KMS-11 (cell line): ENCODE data around the gene ESM1.

Experiments used
- H2AFZ ChIP-seq: fragments of 200-600 bp; sonication (generic); 2 replicates; pipeline ENCODE4 v1.6.1; 2016; ENCODE audit warnings: antibody characterized with exemption, mixed run types, low read depth
- H3K27ac ChIP-seq: fragments of 200-600 bp; sonication (generic); 2 replicates; pipeline ENCODE4 v1.6.1; 2016; ENCODE audit warnings: mild to moderate bottlenecking, mixed run types
- H3K27me3 ChIP-seq: fragments of 200-600 bp; sonication (generic); 2 replicates; pipeline ENCODE4 v1.6.1; 2017; ENCODE audit warnings: mild to moderate bottlenecking, low read depth, mixed run types, moderate library complexity; ENCODE audit not compliant: insufficient read depth
- H3K36me3 ChIP-seq: fragments of 200-600 bp; sonication (generic); 2 replicates; pipeline ENCODE4 v1.6.1; 2017; ENCODE audit warnings: mild to moderate bottlenecking, mixed run types; ENCODE audit not compliant: insufficient read depth
- H3K4me1 ChIP-seq: fragments of 200-600 bp; sonication (generic); 2 replicates; pipeline ENCODE4 v1.6.1; 2016; ENCODE audit warnings: mild to moderate bottlenecking, low read depth, mixed run types; ENCODE audit not compliant: poor library complexity, severe bottlenecking
- H3K4me2 ChIP-seq: fragments of 200-600 bp; sonication (generic); 2 replicates; pipeline ENCODE4 v1.7.0; 2016; ENCODE audit warnings: mild to moderate bottlenecking, mixed run types
- H3K4me3 ChIP-seq: fragments of 200-600 bp; sonication (generic); IDR thresholded peaks from 2 replicates; pipeline ENCODE4 v1.6.1; 2017; ENCODE audit warnings: low read depth, low read length, mixed read lengths; ENCODE audit not compliant: insufficient read depth
- H3K79me2 ChIP-seq: fragments of 200-600 bp; sonication (generic); 2 replicates; pipeline ENCODE4 v1.6.1; 2016; ENCODE audit warnings: low read depth, mixed run types; ENCODE audit not compliant: insufficient read depth
- H3K9ac ChIP-seq: fragments of 200-600 bp; sonication (generic); 2 replicates; pipeline ENCODE4 v1.6.1; 2016; ENCODE audit warnings: mild to moderate bottlenecking, mixed run types
- H4K20me1 ChIP-seq: fragments of 200-600 bp; sonication (generic); 2 replicates; pipeline ENCODE4 v1.6.1; 2016; ENCODE audit warnings: mild to moderate bottlenecking, mixed run types; ENCODE audit not compliant: insufficient read depth
- CTCF ChIP-seq: fragments of 200-600 bp; sonication (generic); conservative IDR thresholded peaks from 2 replicates; pipeline ENCODE4 v1.6.1; 2017; ENCODE audit warnings: low read depth, mild to moderate bottlenecking, antibody characterized with exemption, low read length, moderate library complexity, mixed read lengths

Gene ESM1

GRCh38 chr5:54985301-54986268 is at the start of gene ESM1:
Gene ESM1 (minus strand): TSS chr5:54985593. CDS start chr5:54985517, 76 bp downstream.
- no peak within 1 kb of the TSS for H3K4me3 ChIP-seq
- H3K9ac ChIP-seq: no peak within 1 kb of the TSS
- no peaks in the 10 kb centered on the region for H4K20me1 ChIP-seq
- no peaks in the 10 kb centered on the region for H3K36me3 ChIP-seq
- TF ChIP-seq CTCF: no peak
- no peak within 1 kb of the TSS for H3K27ac ChIP-seq
- H3K79me2 ChIP-seq: no peaks in the 10 kb centered on the region
- no peaks in the 10 kb centered on the region for H3K27me3 ChIP-seq
- H3K4me1 ChIP-seq: no peaks in the 10 kb centered on the region
- H3K4me2 ChIP-seq: no peak within 1 kb of the TSS
- no peak within 1 kb of the TSS for H2AFZ ChIP-seq

GRCh38 chr5:55033568-55033967 is 48.2 kb upstream of the ESM1 start:
- Histone ChIP-seq H2AFZ (no peak overlapping the region), H3K36me3 (no peaks in the 10 kb centered on the region), H3K79me2 (no peaks in the 10 kb centered on the region), H4K20me1 (no peaks in the 10 kb centered on the region), H3K27ac (no peak overlapping the region), H3K4me1 (no peaks in the 10 kb centered on the region), H3K4me2 (no peak overlapping the region), H3K27me3 (no peaks in the 10 kb centered on the region), H3K9ac (no peak overlapping the region), H3K4me3 (no peak overlapping the region)
- TF ChIP-seq CTCF: no peak

- Histone ChIP-seq H3K9ac (no peak overlapping the region), H3K27ac (no peak overlapping the region), H2AFZ (no peak overlapping the region), H4K20me1 (no peaks in the 10 kb centered on the region), H3K4me1 (no peaks in the 10 kb centered on the region), H3K36me3 (no peaks in the 10 kb centered on the region), H3K79me2 (no peaks in the 10 kb centered on the region), H3K27me3 (no peaks in the 10 kb centered on the region), H3K4me2 (no peak overlapping the region), H3K4me3 (no peak overlapping the region)
- no peak for TF ChIP-seq CTCF
Observed at GRCh38 chr5:55031492-55031891, 46.1 kb upstream of the ESM1 start.

GRCh38 chr5:55030676-55031369 is 45.4 kb upstream of the ESM1 start:
- no peaks in the 10 kb centered on the region for H3K36me3 ChIP-seq
- no peak for TF ChIP-seq CTCF
- H3K79me2 ChIP-seq: no peaks in the 10 kb centered on the region
- no peak overlapping the region for H2AFZ ChIP-seq
- H3K9ac ChIP-seq: no peak overlapping the region
- no peak overlapping the region for H3K4me3 ChIP-seq
- H4K20me1 ChIP-seq: no peaks in the 10 kb centered on the region
- H3K4me2 ChIP-seq: no peak overlapping the region
- no peaks in the 10 kb centered on the region for H3K4me1 ChIP-seq
- H3K27me3 ChIP-seq: no peaks in the 10 kb centered on the region
- no peak overlapping the region for H3K27ac ChIP-seq
